ENCODE data around the gene PGM1. TPM values are rescaled to one million over a fixed set of nuclear protein-coding genes. Genes with fewer than 3 reads are reported as not detected.

PGM1 gene
- total and polyA plus RNA-seq, 9 donors: 33.5 to 105 (median 50.4) TPM

- TF ChIP-seq, protein P1, sequence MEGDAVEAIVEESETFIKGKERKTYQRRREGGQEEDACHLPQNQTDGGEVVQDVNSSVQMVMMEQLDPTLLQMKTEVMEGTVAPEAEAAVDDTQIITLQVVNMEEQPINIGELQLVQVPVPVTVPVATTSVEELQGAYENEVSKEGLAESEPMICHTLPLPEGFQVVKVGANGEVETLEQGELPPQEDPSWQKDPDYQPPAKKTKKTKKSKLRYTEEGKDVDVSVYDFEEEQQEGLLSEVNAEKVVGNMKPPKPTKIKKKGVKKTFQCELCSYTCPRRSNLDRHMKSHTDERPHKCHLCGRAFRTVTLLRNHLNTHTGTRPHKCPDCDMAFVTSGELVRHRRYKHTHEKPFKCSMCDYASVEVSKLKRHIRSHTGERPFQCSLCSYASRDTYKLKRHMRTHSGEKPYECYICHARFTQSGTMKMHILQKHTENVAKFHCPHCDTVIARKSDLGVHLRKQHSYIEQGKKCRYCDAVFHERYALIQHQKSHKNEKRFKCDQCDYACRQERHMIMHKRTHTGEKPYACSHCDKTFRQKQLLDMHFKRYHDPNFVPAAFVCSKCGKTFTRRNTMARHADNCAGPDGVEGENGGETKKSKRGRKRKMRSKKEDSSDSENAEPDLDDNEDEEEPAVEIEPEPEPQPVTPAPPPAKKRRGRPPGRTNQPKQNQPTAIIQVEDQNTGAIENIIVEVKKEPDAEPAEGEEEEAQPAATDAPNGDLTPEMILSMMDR (IDR thresholded peaks at IDR 0.05): no peak
- no peak for TF ChIP-seq EP300 (IDR thresholded peaks at IDR 0.05)
- no peak for TF ChIP-seq POLR2A (IDR thresholded peaks at IDR 0.05)
- Histone ChIP-seq H3K9me3 (no peaks in the 10 kb centered on the region), H3K27ac (no peak overlapping the region), H3K4me3 (no peak overlapping the region), H3K27me3 (no peaks in the 10 kb centered on the region), H3K4me1 (ENCODE audit: insufficient read depth) (no peaks in the 10 kb centered on the region), H3K36me3 (no peaks in the 10 kb centered on the region)
- no peak for DNase-seq
- intact Hi-C loops (cut with DNase I): loop anchor here in 1 of 4 donors (10.0 kb wide), 1 partner anchor 522 kb away; no protein-coding TSS in a partner anchor
Measured at GRCh38 chr1:63612971-63613370, 19.8 kb downstream of the PGM1 start.

DNA sequence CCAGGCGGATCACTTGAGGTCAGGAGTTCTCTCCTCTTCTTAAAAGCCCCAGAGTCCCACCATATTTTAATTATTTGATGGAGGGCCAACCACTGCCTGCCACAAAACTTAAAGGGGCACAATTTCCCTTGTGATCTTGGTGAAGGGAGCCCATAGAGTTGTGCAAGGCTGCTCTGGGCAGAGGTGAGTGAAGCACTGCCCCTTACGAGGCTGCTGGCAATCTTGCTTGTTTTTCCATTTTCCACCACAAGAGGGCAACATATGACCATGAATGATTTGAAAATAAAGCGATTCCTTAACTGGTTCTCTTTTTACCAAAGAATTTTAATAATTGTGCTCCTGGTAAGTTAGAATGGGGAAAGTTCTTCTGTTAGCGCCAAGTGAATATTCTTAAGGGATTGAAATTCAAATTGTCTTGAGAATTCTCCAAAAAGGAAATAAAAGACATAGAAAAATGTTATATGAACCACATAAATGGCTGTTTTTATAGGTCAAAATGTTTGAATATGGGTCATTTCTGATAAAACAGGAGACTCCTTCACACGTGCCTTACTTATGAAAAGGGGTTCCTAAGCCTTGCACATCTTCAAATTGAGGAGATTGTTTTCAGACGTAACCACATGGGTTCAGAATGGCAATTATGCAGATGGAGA is 22.7 kb downstream of the PGM1 start:
- Histone ChIP-seq H3K27me3 (no peaks in the 10 kb centered on the region), H3K4me1 (ENCODE audit: insufficient read depth) (no peaks in the 10 kb centered on the region), H3K27ac (no peak overlapping the region), H3K36me3 (no peaks in the 10 kb centered on the region), H3K9me3 (no peaks in the 10 kb centered on the region), H3K4me3 (no peak overlapping the region)
- TF ChIP-seq, protein P1 (IDR thresholded peaks at IDR 0.05): peak; percentile 52 to 83 (median 82)
- no peak for TF ChIP-seq EP300 (IDR thresholded peaks at IDR 0.05)
- WGBS, 3 donors: 35 to 38% (median 37%) methylated on average over 6 of the region's 6 CpGs
- DNase-seq: peak in 4 of 5 donors; percentile 42 to 76 (median 53)
- intact Hi-C loops (cut with DNase I): loop anchor here (2.0 to 10.0 kb wide), 4 partner anchors 519 to 631 kb away; no protein-coding TSS in a partner anchor

- DNase-seq: no peak
- Histone ChIP-seq H3K4me3 (no peak overlapping the region), H3K4me1 (ENCODE audit: insufficient read depth) (no peaks in the 10 kb centered on the region), H3K9me3 (no peaks in the 10 kb centered on the region), H3K27me3 (no peaks in the 10 kb centered on the region), H3K27ac (no peak overlapping the region), H3K36me3 (no peaks in the 10 kb centered on the region)
- intact Hi-C loops (cut with DNase I): loop anchor here (2.0 to 10.0 kb wide), 4 partner anchors 517 to 630 kb away; no protein-coding TSS in a partner anchor
- no peak for TF ChIP-seq EP300 (IDR thresholded peaks at IDR 0.05)
- TF ChIP-seq, protein P1 (IDR thresholded peaks at IDR 0.05): no peak
- no peak for TF ChIP-seq POLR2A (IDR thresholded peaks at IDR 0.05)
- WGBS, 3 donors: 79 to 86% (median 81%) methylated on average over 6 of the region's 6 CpGs
Measured at GRCh38 chr1:63617450-63617849, 24.2 kb downstream of the PGM1 start.

DNA sequence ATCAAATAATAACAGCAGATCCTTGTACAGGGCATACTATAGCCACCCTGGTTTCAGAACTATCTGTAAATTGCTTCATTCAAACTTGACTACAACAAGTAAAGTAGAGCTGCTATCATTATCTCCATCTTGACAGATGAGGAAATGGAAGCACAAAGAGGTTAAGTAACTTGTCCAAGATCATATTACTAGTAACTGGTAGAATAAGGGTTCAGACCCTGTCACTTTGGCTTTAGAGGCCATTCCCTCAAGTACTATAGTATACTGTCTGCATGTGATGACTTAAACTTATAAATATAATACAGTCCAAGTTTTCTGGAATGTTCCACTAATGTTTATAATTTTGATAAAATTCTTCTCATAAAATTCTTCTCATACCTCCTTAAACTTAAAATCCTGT is 24.8 kb downstream of the PGM1 start:
- Histone ChIP-seq H3K4me1 (ENCODE audit: insufficient read depth) (peaks cover 2% of the 10 kb centered on the region), H3K27ac (no peak overlapping the region), H3K27me3 (no peaks in the 10 kb centered on the region), H3K4me3 (no peak overlapping the region), H3K36me3 (no peaks in the 10 kb centered on the region), H3K9me3 (no peaks in the 10 kb centered on the region)
- TF ChIP-seq, protein P1 (IDR thresholded peaks at IDR 0.05): no peak
- TF ChIP-seq POLR2A (IDR thresholded peaks at IDR 0.05): no peak
- TF ChIP-seq EP300 (IDR thresholded peaks at IDR 0.05): no peak
- DNase-seq: no peak
- intact Hi-C loops (cut with DNase I): loop anchor here in 3 of 4 donors (5.0 to 10.0 kb wide), 3 partner anchors 517 to 629 kb away; no protein-coding TSS in a partner anchor
